Endothelial cell of umbilical vein (primary cell): ENCODE results near the gene SNRNP200. TPM values are rescaled to one million over a fixed set of nuclear protein-coding genes. Genes with fewer than 3 reads are reported as not detected.

Source experiments
- BruUV-seq: library from RNA; stranded (reverse); fragments of 400-500 nt; replicated peaks from 2 replicates; lab custom pipeline; 2021; lab: Mats Ljungman, UMichigan
- CTCF ChIA-PET: fragments of 300-600, 350-600 bp; sonication (Branson Sonifier 250); formaldehyde crosslinking; loops from one replicate; lab custom pipeline; 2021; ENCODE audit warnings: antibody characterized with exemption, inconsistent platforms; lab: Charles Lee
- POLR2A ChIA-PET: fragments of 300-600, 350-600 bp; sonication (Branson Sonifier 250); formaldehyde crosslinking; loops from one replicate; lab custom pipeline; 2021; ENCODE audit warnings: antibody characterized with exemption, inconsistent platforms; lab: Charles Lee
- DNase-seq: peaks from one replicate; pipeline ENCODE4 v3.0.0-alpha.2; 2011; ENCODE audit warnings: low read depth, low spot score
- FAIRE-seq: peaks from 2 replicates; lab custom pipeline; 2011; peaks lifted over from hg19 to GRCh38; lab: Jason Lieb, UNC
- H2AFZ ChIP-seq: 2 replicates; pipeline ENCODE4 v1.6.0; 2012; ENCODE audit warnings: low read depth, low read length, control low read depth, inconsistent platforms
- H3K27ac ChIP-seq: 2 replicates; pipeline ENCODE4 v1.5.1; 2011; ENCODE audit warnings: low read depth, mild to moderate bottlenecking, control low read depth, low read length, moderate library complexity; ENCODE audit not compliant: insufficient read depth
- H3K27me3 ChIP-seq, 2 experiments: 2 replicates each; pipeline versions ENCODE4 v1.6.0 to v1.6.1; 2011; ENCODE audit warnings: low read length in 2 of 2, mixed read lengths in 1 of 2; ENCODE audit not compliant: control insufficient read depth in 2 of 2, insufficient read depth in 2 of 2
- H3K36me3 ChIP-seq, 2 experiments: 2 replicates in 1 of 2; 3 replicates in 1 of 2; pipeline ENCODE4 v1.5.1; 2011; ENCODE audit warnings: low read length in 2 of 2, mild to moderate bottlenecking in 1 of 2, moderate library complexity in 1 of 2; ENCODE audit not compliant: control insufficient read depth in 2 of 2, insufficient read depth in 2 of 2; ENCODE audit errors: extremely low read depth in 1 of 2
- H3K4me1 ChIP-seq: 3 replicates; pipeline ENCODE4 v1.5.1; 2011; ENCODE audit warnings: mild to moderate bottlenecking, low read length; ENCODE audit not compliant: control insufficient read depth, insufficient read depth; ENCODE audit errors: extremely low read depth
- H3K4me2 ChIP-seq: 2 replicates; pipeline ENCODE4 v1.6.1; 2011; ENCODE audit warnings: low read length, control low read depth, mixed read lengths; ENCODE audit not compliant: insufficient read depth
- H3K4me3 ChIP-seq, 3 experiments: fragments of 200-600 bp in 1 of 3; sonication (generic), shearing (Covaris generic) in 1 of 3; replicated peaks in 1 of 3; 2 replicates each; pipeline ENCODE4 v1.5.1; 2011 to 2016; ENCODE audit warnings: control low read depth in 3 of 3, low read length in 3 of 3, mild to moderate bottlenecking in 2 of 3, inconsistent platforms in 1 of 3, low read depth in 1 of 3, moderate library complexity in 1 of 3; ENCODE audit not compliant: insufficient read depth in 1 of 3
- H3K79me2 ChIP-seq: 2 replicates; pipeline ENCODE4 v1.6.0; 2012; ENCODE audit warnings: low read length, inconsistent platforms; ENCODE audit not compliant: control insufficient read depth, insufficient read depth
- H3K9ac ChIP-seq: replicated peaks from 2 replicates; pipeline ENCODE3; 2011; ENCODE audit warnings: low read length, control low read depth; ENCODE audit not compliant: insufficient read depth; ENCODE audit errors: extremely low read depth
- H3K9me1 ChIP-seq: replicated peaks from 3 replicates; pipeline ENCODE4 v1.6.0; 2011; ENCODE audit warnings: mild to moderate bottlenecking, low read length; ENCODE audit not compliant: control insufficient read depth, insufficient read depth; ENCODE audit errors: extremely low read depth
- H3K9me3 ChIP-seq: replicated peaks from 2 replicates; pipeline ENCODE4 v1.5.1; 2012; ENCODE audit warnings: low read length, inconsistent platforms; ENCODE audit not compliant: control insufficient read depth, insufficient read depth
- H4K20me1 ChIP-seq: replicated peaks from 2 replicates; pipeline ENCODE3; 2011; ENCODE audit warnings: mild to moderate bottlenecking, low read length; ENCODE audit not compliant: control insufficient read depth, insufficient read depth; ENCODE audit errors: extremely low read depth
- EZH2 ChIP-seq: IDR thresholded peaks from 2 replicates; pipeline ENCODE4 v1.6.1; 2012; ENCODE audit warnings: borderline replicate concordance, low read depth, mild to moderate bottlenecking, moderate library complexity, low read length, inconsistent platforms; ENCODE audit not compliant: severe bottlenecking
- FOS ChIP-seq: IDR thresholded peaks from 2 replicates; pipeline ENCODE4 v1.6.1; 2011; ENCODE audit warnings: mild to moderate bottlenecking, low read length, moderate library complexity, borderline replicate concordance; ENCODE audit not compliant: insufficient read depth
- JUN ChIP-seq: IDR thresholded peaks from 2 replicates; pipeline ENCODE4 v1.6.1; 2011; ENCODE audit warnings: borderline replicate concordance, low read depth; ENCODE audit not compliant: insufficient read length, insufficient read depth
- MYC ChIP-seq: IDR thresholded peaks from one replicate; pipeline ENCODE4 v1.6.1; 2011; ENCODE audit warnings: mild to moderate bottlenecking, low read depth, low read length
- POLR2A ChIP-seq: IDR thresholded peaks from 2 replicates; pipeline ENCODE4 v1.6.1; 2012; ENCODE audit warnings: low read depth, mild to moderate bottlenecking, control low read depth, low read length
- POLR2AphosphoS5 ChIP-seq: IDR thresholded peaks from 2 replicates; pipeline ENCODE4 v1.6.1; 2012; ENCODE audit warnings: low read depth, mild to moderate bottlenecking, control low read depth, low read length, moderate library complexity; ENCODE audit not compliant: insufficient read depth
- dilution Hi-C: fragments of 300-500 bp; cut with MboI; formaldehyde crosslinking; loops from one replicate; pipeline ENCODE4 v1.15.0; 2019; ENCODE audit warnings: low sequenced_read_pairs; ENCODE audit not compliant: extremely low pct_ligation_motif_present
- intact Hi-C: fragments of 100-400 bp; cut with micrococcal nuclease; formaldehyde crosslinking; loops from one replicate; pipeline ENCODE4 v1.10.0; 2022
- polyA plus RNA-seq, 4 experiments: library from polyadenylated mRNA; depleted of rRNA in 3 of 4; stranded (reverse) in 3 of 4; unstranded in 1 of 4; fragments of >200 nt; gene quantifications; 2 replicates each; pipeline versions ENCODE4 v1.2.1 to v1.2.3, GENCODE V29; 2011 to 2012; ENCODE audit warnings: missing spikeins in 1 of 4
- total RNA-seq: library from RNA; stranded (reverse); gene quantifications from 2 replicates; pipeline ENCODE4 v1.2.3, GENCODE V29; 2021
- TF ChIP-seq, protein P1 (sequence below): IDR thresholded peaks from 2 replicates; pipeline ENCODE4 v1.6.1; 2011; ENCODE audit not compliant: insufficient read depth, insufficient read length
- TF ChIP-seq, protein P2 (sequence below), 2 donors: IDR thresholded peaks; 1 replicate in 1 of 2; 2 replicates in 1 of 2; pipeline ENCODE4 v1.5.1; 2011; ENCODE audit warnings: low read length in 2 of 2, mild to moderate bottlenecking in 2 of 2, moderate library complexity in 2 of 2, control low read depth in 1 of 2, inconsistent platforms in 1 of 2, low read depth in 1 of 2; ENCODE audit not compliant: insufficient read depth in 1 of 2; ENCODE audit errors: extremely low read depth in 1 of 2

Gene SNRNP200
- total and polyA plus RNA-seq, 2 donors (not counting 3 experiments of a cell fraction or from before 2014, with no cell fraction given) = 124 to 155 TPM

DNA sequence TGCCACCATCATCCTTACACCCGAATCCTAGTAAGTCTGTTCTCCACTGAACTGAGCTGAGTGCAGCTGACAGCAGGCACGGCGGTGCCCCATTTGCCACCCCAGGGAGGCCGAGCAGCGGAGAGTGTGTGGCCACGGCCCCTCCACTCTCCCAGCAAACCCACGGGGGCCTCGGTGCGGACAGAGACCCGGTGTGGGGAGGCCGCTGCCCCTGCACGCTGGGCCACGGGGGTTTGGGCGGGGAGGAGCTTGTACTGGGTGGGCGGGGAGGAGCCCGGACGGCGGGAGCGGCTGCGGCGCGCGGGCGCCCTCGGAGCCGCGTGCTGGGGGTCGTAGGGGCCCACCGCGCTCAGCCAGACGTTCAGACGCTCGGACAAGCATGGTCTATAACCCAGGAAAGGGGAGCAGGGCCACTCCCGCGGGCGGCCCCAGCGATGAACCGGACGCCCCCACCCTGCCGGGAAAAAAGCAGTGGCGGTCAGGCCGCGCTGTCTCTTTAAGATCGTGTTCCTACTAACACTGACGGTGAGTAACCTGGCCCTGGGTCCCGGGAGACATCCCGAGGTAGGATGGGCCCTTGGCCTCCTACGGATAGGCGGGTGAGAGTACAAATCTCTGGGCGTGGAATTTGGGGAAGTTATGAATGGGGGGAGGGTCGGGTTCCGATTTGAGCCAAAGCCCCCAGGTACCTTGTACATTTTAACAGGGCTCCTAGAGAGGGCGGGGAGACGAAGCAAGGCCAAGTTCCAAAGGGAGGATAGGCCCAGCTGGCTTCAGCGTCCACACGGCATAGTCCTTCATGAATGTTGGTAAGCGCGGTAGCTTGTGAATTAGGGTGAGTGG lies 19.9 kb upstream of the SNRNP200 start, which contains the start of gene ITPRIPL1:
TSS of gene ITPRIPL1 (plus strand) at position 277 of the 843 bp plus-strand sequence. CDS start at position 800, 523 bp downstream.
- H3K27ac ChIP-seq = no peak within 1 kb of the TSS
- H3K79me2 ChIP-seq = no peaks in the 10 kb centered on the region
- H3K9me3 ChIP-seq = no peaks in the 10 kb centered on the region
- peaks cover 24% of the 10 kb centered on the region for H3K4me1 ChIP-seq
- dilution Hi-C loops = no loop called here
- no peaks in the 10 kb centered on the region for H3K36me3 ChIP-seq
- no peaks in the 10 kb centered on the region for H3K9me1 ChIP-seq
- no peaks in the 10 kb centered on the region for H4K20me1 ChIP-seq
- no peak for FAIRE-seq
- DNase-seq = peak; percentile 29
- H2AFZ ChIP-seq = peak within 1 kb of the TSS; percentile 99
- no TSS peak for BruUV-seq
- intact Hi-C loops = no loop called here
- ChIA-PET CTCF (interaction anchor here (0.7 to 1.7 kb wide), 6 partner anchors 9 to 229 kb away, joined by 3 to 4 read pairs (median 4); no protein-coding TSS in a partner anchor), POLR2A (interaction anchor here (1.0 kb wide), 1 partner anchor 10 kb away, joined by 5 read pairs; the partner anchor contains the start of gene NCAPH)
- peak within 1 kb of the TSS; percentile 89 for H3K4me2 ChIP-seq
- peak within 1 kb of the TSS; percentile 49 for H3K9ac ChIP-seq
- peaks cover 10 to 14% of the 10 kb centered on the region in 2 experiments for H3K27me3 ChIP-seq
- TF ChIP-seq, protein P1, sequence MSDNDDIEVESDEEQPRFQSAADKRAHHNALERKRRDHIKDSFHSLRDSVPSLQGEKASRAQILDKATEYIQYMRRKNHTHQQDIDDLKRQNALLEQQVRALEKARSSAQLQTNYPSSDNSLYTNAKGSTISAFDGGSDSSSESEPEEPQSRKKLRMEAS = no peak
- TF ChIP-seq EZH2 (no peak), MYC (no peak), FOS (no peak), JUN (no peak), POLR2A (no peak), POLR2AphosphoS5 (no peak)
- TF ChIP-seq, protein P2, sequence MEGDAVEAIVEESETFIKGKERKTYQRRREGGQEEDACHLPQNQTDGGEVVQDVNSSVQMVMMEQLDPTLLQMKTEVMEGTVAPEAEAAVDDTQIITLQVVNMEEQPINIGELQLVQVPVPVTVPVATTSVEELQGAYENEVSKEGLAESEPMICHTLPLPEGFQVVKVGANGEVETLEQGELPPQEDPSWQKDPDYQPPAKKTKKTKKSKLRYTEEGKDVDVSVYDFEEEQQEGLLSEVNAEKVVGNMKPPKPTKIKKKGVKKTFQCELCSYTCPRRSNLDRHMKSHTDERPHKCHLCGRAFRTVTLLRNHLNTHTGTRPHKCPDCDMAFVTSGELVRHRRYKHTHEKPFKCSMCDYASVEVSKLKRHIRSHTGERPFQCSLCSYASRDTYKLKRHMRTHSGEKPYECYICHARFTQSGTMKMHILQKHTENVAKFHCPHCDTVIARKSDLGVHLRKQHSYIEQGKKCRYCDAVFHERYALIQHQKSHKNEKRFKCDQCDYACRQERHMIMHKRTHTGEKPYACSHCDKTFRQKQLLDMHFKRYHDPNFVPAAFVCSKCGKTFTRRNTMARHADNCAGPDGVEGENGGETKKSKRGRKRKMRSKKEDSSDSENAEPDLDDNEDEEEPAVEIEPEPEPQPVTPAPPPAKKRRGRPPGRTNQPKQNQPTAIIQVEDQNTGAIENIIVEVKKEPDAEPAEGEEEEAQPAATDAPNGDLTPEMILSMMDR (IDR thresholded peaks at IDR 0.05; ENCODE audit: extremely low read depth in 1 of 2, insufficient read depth in 1 of 2, low read depth in 1 of 2, low read length in 2 of 2) = no peak
- peak within 1 kb of the TSS; percentile 56 to 86 (median 63) for H3K4me3 ChIP-seq
